Mesendoderm (in vitro differentiated cells): ENCODE data around the gene IFI16.
A peak's percentile ranks its signal among the peaks of the same experiment; 100 is the strongest.

ENCODE experiments used
- DNase-seq: peaks from one replicate; pipeline ENCODE4 v3.0.0; 2013
- H2AK5ac ChIP-seq: 2 replicates; pipeline ENCODE4 v1.6.1; 2013; ENCODE audit warnings: low read length, inconsistent platforms
- H2BK120ac ChIP-seq: 2 replicates; pipeline ENCODE4 v1.6.1; 2013; ENCODE audit warnings: low read depth, mild to moderate bottlenecking, low read length, moderate library complexity, mixed read lengths
- H2BK15ac ChIP-seq: replicated peaks from 2 replicates; pipeline ENCODE4 v1.6.1; 2013; ENCODE audit warnings: low read depth, mild to moderate bottlenecking, moderate library complexity
- H2BK5ac ChIP-seq: 2 replicates; pipeline ENCODE4 v1.6.1; 2013; ENCODE audit warnings: low read length, inconsistent platforms
- H3K18ac ChIP-seq: 2 replicates; pipeline ENCODE4 v1.6.1; 2013; ENCODE audit warnings: mild to moderate bottlenecking, low read length, mixed read lengths
- H3K23ac ChIP-seq: one replicate; pipeline ENCODE4 v1.6.1; 2013; ENCODE audit warnings: low read length
- H3K27ac ChIP-seq: 2 replicates; pipeline ENCODE4 v1.5.1; 2013; ENCODE audit warnings: low read depth, mild to moderate bottlenecking, inconsistent platforms, low read length, moderate library complexity
- H3K27me3 ChIP-seq: 2 replicates; pipeline ENCODE4 v1.6.1; 2013; ENCODE audit warnings: low read length, control low read depth, mild to moderate bottlenecking, inconsistent platforms; ENCODE audit not compliant: insufficient read depth, poor library complexity
- H3K36me3 ChIP-seq: 2 replicates; pipeline ENCODE4 v1.6.1; 2013; ENCODE audit warnings: low read length, inconsistent platforms; ENCODE audit not compliant: control insufficient read depth, insufficient read depth
- H3K4ac ChIP-seq: one replicate; pipeline ENCODE4 v1.6.1; 2013; ENCODE audit warnings: low read depth, mild to moderate bottlenecking, low read length, moderate library complexity
- H3K4me1 ChIP-seq: 2 replicates; pipeline ENCODE4 v1.6.1; 2013; ENCODE audit warnings: low read depth, low read length, inconsistent platforms; ENCODE audit not compliant: control insufficient read depth
- H3K4me2 ChIP-seq: 2 replicates; pipeline ENCODE4 v1.6.1; 2013; ENCODE audit warnings: low read length
- H3K4me3 ChIP-seq: 2 replicates; pipeline ENCODE4 v1.5.1; 2013; ENCODE audit warnings: mild to moderate bottlenecking, low read length
- H3K56ac ChIP-seq: one replicate; pipeline ENCODE4 v1.6.1; 2013; ENCODE audit warnings: low read length
- H3K79me1 ChIP-seq: 2 replicates; pipeline ENCODE4 v1.6.1; 2013; ENCODE audit warnings: low read length, inconsistent platforms
- H3K79me2 ChIP-seq: 2 replicates; pipeline ENCODE4 v1.6.1; 2013; ENCODE audit warnings: mild to moderate bottlenecking, low read length; ENCODE audit not compliant: control insufficient read depth, insufficient read depth
- H3K9ac ChIP-seq: 2 replicates; pipeline ENCODE4 v1.6.1; 2013; ENCODE audit warnings: low read length, inconsistent platforms
- H4K5ac ChIP-seq: one replicate; pipeline ENCODE4 v1.6.1; 2013; ENCODE audit warnings: low read length
- H4K8ac ChIP-seq: one replicate; pipeline ENCODE4 v1.6.1; 2013; ENCODE audit warnings: low read depth, mild to moderate bottlenecking, control low read depth, low read length, moderate library complexity
- WGBS: extraction: QIAGEN DNeasy Blood & Tissue Kit; methylation state at CpG from one replicate; pipeline ENCODE4 v1.1.7; 2013; ENCODE audit warnings: low lambda C conversion rate, missing lambda C conversion rate; ENCODE audit not compliant: insufficient coverage; ENCODE audit errors: extremely low coverage; 5-methylcytosine and 5-hydroxymethylcytosine counted together

The IFI16 gene

GRCh38 chr1:159066108-159066507, 56.4 kb downstream of the IFI16 start:
- Histone ChIP-seq H2BK5ac (no peak overlapping the region), H3K56ac (no peak overlapping the region), H2BK120ac (no peak overlapping the region), H4K5ac (no peak overlapping the region), H3K27me3 (no peaks in the 10 kb centered on the region), H4K8ac (no peak overlapping the region), H3K36me3 (no peaks in the 10 kb centered on the region), H3K79me1 (no peaks in the 10 kb centered on the region), H2BK15ac (no peak overlapping the region), H3K4ac (no peak overlapping the region), H3K4me2 (no peak overlapping the region), H3K9ac (no peak overlapping the region), H3K18ac (no peak overlapping the region), H3K27ac (no peak overlapping the region), H3K4me3 (no peak overlapping the region), H3K4me1 (no peaks in the 10 kb centered on the region), H3K23ac (no peak overlapping the region), H3K79me2 (no peaks in the 10 kb centered on the region), H2AK5ac (no peak overlapping the region)
- DNase-seq: peak; percentile 72
- WGBS: no CpG with 5 or more reads among the region's 4 CpGs

GRCh38 chr1:159067699-159068621, 58.3 kb downstream of the IFI16 start:
- Histone ChIP-seq H2AK5ac (no peak overlapping the region), H3K79me2 (no peaks in the 10 kb centered on the region), H4K5ac (no peak overlapping the region), H4K8ac (no peak overlapping the region), H3K27me3 (no peaks in the 10 kb centered on the region), H3K4ac (no peak overlapping the region), H3K36me3 (no peaks in the 10 kb centered on the region), H3K79me1 (no peaks in the 10 kb centered on the region), H3K4me3 (no peak overlapping the region), H2BK120ac (no peak overlapping the region), H3K27ac (no peak overlapping the region), H3K4me1 (no peaks in the 10 kb centered on the region), H2BK5ac (no peak overlapping the region), H2BK15ac (no peak overlapping the region), H3K9ac (no peak overlapping the region), H3K23ac (no peak overlapping the region), H3K4me2 (no peak overlapping the region), H3K56ac (no peak overlapping the region), H3K18ac (no peak overlapping the region)
- WGBS: no CpG with 5 or more reads among the region's 6 CpGs
- peak; percentile 74 for DNase-seq

- Histone ChIP-seq H3K4ac (no peak overlapping the region), H3K4me2 (no peak overlapping the region), H3K4me3 (no peak overlapping the region), H3K79me2 (no peaks in the 10 kb centered on the region), H2BK120ac (no peak overlapping the region), H3K18ac (no peak overlapping the region), H2BK15ac (peak overlapping the region; percentile 36), H4K5ac (no peak overlapping the region), H2BK5ac (no peak overlapping the region), H3K79me1 (no peaks in the 10 kb centered on the region), H3K23ac (no peak overlapping the region), H3K56ac (no peak overlapping the region), H3K27me3 (no peaks in the 10 kb centered on the region), H3K36me3 (no peaks in the 10 kb centered on the region), H2AK5ac (no peak overlapping the region), H4K8ac (no peak overlapping the region), H3K4me1 (no peaks in the 10 kb centered on the region), H3K9ac (no peak overlapping the region), H3K27ac (no peak overlapping the region)
- WGBS: no CpG with 5 or more reads among the region's 2 CpGs
- no peak for DNase-seq
Observed at GRCh38 chr1:159068886-159069285, 59.2 kb downstream of the IFI16 start.

- Histone ChIP-seq H3K27me3 (no peaks in the 10 kb centered on the region), H3K4me1 (no peaks in the 10 kb centered on the region), H2BK120ac (no peak overlapping the region), H3K18ac (no peak overlapping the region), H4K5ac (no peak overlapping the region), H3K9ac (no peak overlapping the region), H3K4ac (no peak overlapping the region), H3K27ac (no peak overlapping the region), H3K56ac (no peak overlapping the region), H2AK5ac (no peak overlapping the region), H2BK5ac (no peak overlapping the region), H2BK15ac (no peak overlapping the region), H3K4me3 (no peak overlapping the region), H3K4me2 (no peak overlapping the region), H3K79me2 (no peaks in the 10 kb centered on the region), H4K8ac (no peak overlapping the region), H3K23ac (no peak overlapping the region), H3K36me3 (no peaks in the 10 kb centered on the region), H3K79me1 (no peaks in the 10 kb centered on the region)
- peak; percentile 72 for DNase-seq
Observed at GRCh38 chr1:159071970-159072582, 62.4 kb downstream of the IFI16 start.

GRCh38 chr1:159076438-159077119, 66.9 kb downstream of the IFI16 start, which contains the start of gene AIM2:
TSS of gene AIM2 (minus strand) at chr1:159076766. CDS start at chr1:159073499, 3,267 bp downstream.
- no peak within 1 kb of the TSS for H3K23ac ChIP-seq
- no peak within 1 kb of the TSS for H3K56ac ChIP-seq
- no peaks in the 10 kb centered on the region for H3K79me1 ChIP-seq
- H3K27me3 ChIP-seq: no peaks in the 10 kb centered on the region
- no peak within 1 kb of the TSS for H2BK120ac ChIP-seq
- H3K79me2 ChIP-seq: no peaks in the 10 kb centered on the region
- DNase-seq: no peak
- no CpG with 5 or more reads among the region's 6 CpGs for WGBS
- H3K9ac ChIP-seq: no peak within 1 kb of the TSS
- no peak within 1 kb of the TSS for H3K4ac ChIP-seq
- no peak within 1 kb of the TSS for H4K5ac ChIP-seq
- H2AK5ac ChIP-seq: no peak within 1 kb of the TSS
- H3K4me1 ChIP-seq: no peaks in the 10 kb centered on the region
- no peak within 1 kb of the TSS for H3K4me3 ChIP-seq
- no peak within 1 kb of the TSS for H2BK15ac ChIP-seq
- no peak within 1 kb of the TSS for H4K8ac ChIP-seq
- no peak within 1 kb of the TSS for H3K18ac ChIP-seq
- no peak within 1 kb of the TSS for H3K4me2 ChIP-seq
- H3K36me3 ChIP-seq: no peaks in the 10 kb centered on the region
- no peak within 1 kb of the TSS for H2BK5ac ChIP-seq
- H3K27ac ChIP-seq: no peak within 1 kb of the TSS
